Right kidney (tissue), 1 donor: Measurements from ENCODE around the gene PODXL.
"Not testable (repeated sequence)": the region's sequence is repeated elsewhere in the genome, so short reads cannot be mapped to it uniquely, and the experiment has no call there.

Experiments
- DNase-seq: peaks from one replicate; pipeline ENCODE4 v3.0.0-alpha.2; 2016

PODXL gene

GRCh38 chr7:131540491-131541162 lies 15.8 kb downstream of the PODXL start:
- DNase-seq, result no peak

GRCh38 chr7:131538813-131539179 lies 17.6 kb downstream of the PODXL start:
- no peak for DNase-seq

- no peak for DNase-seq
Observed at GRCh38 chr7:131538071-131538812, 18.2 kb downstream of the PODXL start.

GRCh38 chr7:131537571-131537978 lies 18.9 kb downstream of the PODXL start:
- no peak for DNase-seq

- DNase-seq, result no peak
Observed at GRCh38 chr7:131536361-131536849, 20.0 kb downstream of the PODXL start.

- DNase-seq, result no peak
Observed at GRCh38 chr7:131533566-131534561, 22.6 kb downstream of the PODXL start.

GRCh38 chr7:131533151-131533559 lies 23.3 kb downstream of the PODXL start:
- DNase-seq, result no peak

- DNase-seq, result no peak
Observed at GRCh38 chr7:131532570-131533091, 23.8 kb downstream of the PODXL start.

- DNase-seq, result no peak
Observed at GRCh38 chr7:131530137-131530536, 26.3 kb downstream of the PODXL start.

GRCh38 chr7:131529617-131530016 lies 26.8 kb downstream of the PODXL start:
- DNase-seq, result no peak

- no peak for DNase-seq
Observed at GRCh38 chr7:131529179-131529578, 27.2 kb downstream of the PODXL start.

- DNase-seq, result no peak
Observed at GRCh38 chr7:131527456-131527855, 29.0 kb downstream of the PODXL start.

GRCh38 chr7:131525820-131526219 lies 30.6 kb downstream of the PODXL start:
- DNase-seq, result no peak

GRCh38 chr7:131524703-131525102 lies 31.7 kb downstream of the PODXL start:
- no peak for DNase-seq

- no peak for DNase-seq
Observed at GRCh38 chr7:131524115-131524514, 32.3 kb downstream of the PODXL start.

GRCh38 chr7:131522325-131522930 lies 34.0 kb downstream of the PODXL start:
- DNase-seq, result no peak

- no peak for DNase-seq
Observed at GRCh38 chr7:131521651-131522163, 34.7 kb downstream of the PODXL start.

GRCh38 chr7:131518626-131519025 lies 37.8 kb downstream of the PODXL start:
- no peak for DNase-seq

- DNase-seq, result no peak
Observed at GRCh38 chr7:131517218-131517923, 39.1 kb downstream of the PODXL start.

- not testable (repeated sequence) for DNase-seq
Observed at GRCh38 chr7:131515471-131515870, 41.0 kb downstream of the PODXL start.
